Stimulated activated CD8-positive, alpha-beta memory T cell treated with anti-CD3 and anti-CD28 coated beads, Interleukin-15, amount 100 ng/mL, for 1 hour (primary cell): ENCODE results near the gene ZBTB38.

ENCODE experiments used
- DNase-seq: peaks from one replicate; pipeline ENCODE4 v3.0.0-alpha.2; 2020; ENCODE audit warnings: low read depth

The ZBTB38 gene

DNA sequence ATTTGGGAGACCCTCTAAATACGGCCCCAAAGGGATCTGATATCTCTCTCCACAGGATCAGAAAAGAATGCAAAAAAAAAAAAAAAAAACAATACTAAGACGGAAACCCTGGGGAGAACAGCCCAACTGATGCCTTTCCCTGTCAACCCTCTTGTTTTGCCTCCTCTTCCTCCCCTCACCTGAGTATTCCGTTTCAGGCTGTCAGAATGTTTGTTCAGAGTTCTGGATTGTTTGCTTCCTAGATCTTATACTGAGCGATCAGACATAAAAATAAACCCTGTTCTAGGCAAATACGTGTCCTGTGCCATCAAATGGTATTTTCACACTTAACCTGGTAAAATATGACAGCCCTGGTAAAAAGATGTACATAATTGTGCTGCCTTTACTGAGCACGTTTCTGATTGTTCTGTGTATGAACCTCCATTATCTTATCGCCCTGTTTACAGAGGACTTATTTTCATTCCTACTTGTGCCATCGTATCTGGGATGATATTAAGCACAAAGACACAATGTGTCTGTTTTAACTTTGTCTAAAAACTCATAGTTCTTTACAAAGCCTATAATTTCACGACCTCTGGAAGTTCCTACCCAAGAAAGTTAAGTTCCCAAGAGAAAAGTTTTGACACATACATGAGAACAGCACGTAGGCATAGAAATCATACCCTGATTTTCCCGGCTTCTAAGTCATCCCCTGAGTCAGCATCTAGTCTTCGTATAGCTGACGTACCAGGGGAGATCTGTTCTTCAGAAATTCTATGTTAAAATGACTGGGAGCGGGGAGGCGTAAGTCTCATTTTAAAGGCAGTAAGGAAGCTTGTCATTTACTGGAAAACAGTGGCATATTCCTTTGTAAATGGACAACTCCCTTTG lies 856 bp downstream of the ZBTB38 start:
- no peak for DNase-seq

DNA sequence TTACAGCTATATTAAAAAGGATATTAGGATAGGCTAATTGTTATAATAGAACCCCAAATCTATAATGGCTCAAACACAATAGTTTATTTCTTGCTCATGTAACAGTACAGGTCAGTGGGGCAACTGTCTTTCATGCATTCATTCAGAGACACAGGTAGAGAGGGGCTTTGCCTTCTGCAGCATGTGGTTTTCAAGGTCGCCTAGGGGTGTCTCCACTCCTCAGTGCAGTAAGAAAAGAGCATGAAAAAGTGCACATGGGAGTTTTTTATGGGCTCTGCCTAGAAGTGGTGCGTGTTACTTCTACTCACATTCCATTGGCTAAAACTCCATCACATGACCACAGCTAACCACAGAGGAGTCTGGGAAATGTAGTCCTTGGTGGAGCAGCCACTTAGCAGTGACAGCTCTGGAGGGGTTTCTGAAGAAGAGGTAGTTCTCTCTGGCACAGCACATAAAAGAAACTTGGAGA lies 1.8 kb downstream of the ZBTB38 start:
- peak; percentile 20 for DNase-seq

DNA sequence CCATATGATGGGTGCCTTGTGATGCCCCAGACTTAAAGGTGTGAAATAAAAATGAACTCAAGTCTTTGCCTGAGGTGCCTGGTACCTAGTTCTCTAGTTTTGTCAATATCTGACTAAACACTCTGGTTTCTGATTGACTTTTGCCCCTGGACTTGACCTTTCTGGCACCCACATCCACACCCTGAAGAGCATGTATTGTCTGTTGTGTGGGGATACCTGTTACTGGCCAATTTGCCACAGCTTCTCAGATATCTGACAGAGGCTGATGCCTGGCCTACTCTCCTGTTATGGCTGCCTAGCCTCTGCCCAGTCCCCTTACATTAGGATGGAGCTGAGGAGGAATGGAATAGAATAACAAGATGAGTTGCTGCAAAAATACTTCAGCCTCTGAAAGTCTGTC lies 3.6 kb downstream of the ZBTB38 start:
- DNase-seq = no peak

DNA sequence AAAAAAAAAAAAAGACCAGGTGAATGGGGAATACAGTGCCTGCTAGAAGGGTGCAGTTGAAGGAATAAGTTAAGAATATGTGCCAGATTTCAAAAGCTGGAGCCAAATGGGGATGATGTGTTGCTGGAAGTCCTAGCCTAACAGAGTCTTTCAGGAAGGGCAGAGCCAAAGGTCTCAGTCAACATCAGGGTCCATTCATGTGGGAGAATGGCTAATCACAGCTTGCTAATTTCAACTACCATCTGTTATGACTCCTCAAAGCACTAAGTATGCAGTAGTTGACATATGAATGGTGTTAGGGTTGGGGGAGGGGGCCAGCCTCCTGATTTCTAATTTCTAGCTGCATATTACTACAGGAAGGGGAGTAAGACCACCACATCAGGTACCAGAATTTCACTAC lies 4.4 kb downstream of the ZBTB38 start:
- no peak for DNase-seq

DNA sequence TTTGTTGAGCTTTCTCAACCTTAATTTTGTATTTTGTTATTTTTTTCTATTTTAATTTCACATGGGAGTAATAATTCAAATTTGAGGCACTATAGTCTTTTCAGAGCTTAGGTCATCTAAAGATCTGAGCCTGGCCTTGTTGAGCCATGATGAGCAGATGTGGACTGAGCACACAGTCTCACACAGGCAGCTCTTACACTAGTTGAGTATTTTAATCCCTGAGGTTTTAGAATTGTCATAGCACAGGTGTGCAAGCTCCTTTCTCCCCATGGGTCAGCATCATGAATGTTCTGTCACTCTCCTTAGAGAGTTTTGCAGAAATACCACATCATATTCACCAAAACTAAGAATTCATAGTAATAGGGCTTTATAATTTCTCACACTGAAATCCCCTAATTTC lies 4.9 kb downstream of the ZBTB38 start:
- no peak for DNase-seq

DNA sequence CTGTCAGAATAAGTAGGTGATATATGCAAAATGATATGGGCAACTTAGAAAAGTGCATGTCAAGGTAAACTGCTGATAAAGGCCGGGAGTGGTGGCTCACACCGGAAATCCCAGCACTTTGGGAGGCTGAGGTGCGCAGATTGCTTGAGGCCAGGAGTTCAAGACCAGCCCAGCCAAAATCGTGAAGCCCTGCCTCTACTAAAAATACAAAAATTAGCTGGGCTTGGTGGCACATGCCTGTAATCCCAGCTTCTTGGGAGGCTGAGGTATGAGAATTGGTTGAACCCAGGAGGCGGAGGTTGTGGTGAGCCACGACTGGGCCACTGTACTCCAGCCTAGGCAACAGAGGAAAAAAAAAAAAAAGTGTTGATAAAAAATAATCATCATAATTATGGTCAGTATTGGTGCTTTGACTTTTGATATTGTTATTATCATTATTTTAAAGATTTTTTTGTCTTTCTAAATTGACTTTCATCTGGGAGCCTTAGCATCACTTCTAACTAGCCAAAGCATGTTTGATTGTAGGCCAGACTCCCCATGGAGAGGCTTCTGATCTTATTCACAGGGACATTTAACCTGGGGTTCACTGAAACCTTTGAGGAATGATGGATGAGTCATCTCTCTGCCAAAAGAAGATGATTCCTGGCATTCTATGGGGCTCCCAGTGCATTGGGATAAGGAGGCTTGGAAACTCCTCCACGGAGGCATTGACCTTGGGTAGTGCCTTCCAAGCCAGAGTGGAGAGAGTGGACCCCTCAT lies 5.6 kb downstream of the ZBTB38 start:
- no peak for DNase-seq

DNA sequence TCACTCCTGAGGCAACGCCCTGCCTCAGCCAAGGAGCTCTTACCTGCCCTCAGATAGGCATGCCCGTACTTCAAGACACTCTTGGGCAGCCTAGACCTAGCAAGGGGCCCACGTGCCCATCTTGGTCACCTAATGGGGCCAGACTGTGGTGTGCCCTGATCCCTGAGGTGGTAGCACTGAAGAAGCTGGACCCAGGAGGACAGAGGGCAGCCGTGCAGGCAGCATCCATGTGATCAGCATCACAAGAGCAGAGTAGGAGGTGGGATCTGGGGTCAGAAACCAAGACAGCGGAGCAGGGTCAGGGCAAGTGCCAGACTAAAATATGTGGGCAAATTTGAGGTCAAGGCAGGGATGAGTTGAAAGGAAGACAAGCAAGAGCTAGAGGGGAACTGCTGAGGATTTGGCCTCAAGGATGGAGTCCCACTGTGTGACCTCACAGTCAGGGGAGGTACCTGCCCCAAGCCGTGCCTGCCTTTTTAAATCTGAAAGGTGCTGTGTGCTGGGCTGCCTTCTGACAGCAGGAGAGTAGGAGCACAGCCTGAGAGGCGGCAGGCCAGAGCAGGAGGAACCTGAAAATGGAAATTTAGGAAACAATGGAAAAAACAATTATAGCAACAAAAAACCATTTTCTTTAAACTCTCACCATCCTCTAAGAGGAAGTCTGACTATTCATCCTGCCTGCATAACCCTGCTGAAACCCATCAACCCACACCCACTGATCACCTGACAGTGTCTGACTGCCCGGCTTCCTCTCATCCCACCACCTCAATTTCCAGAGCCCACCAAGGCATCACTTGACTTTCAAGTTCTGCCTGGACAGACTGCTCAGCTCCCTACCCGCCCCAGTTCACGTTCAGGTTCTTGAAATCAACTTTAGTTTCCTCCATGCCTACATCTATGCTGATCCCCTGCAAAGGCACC lies 7.3 kb downstream of the ZBTB38 start:
- DNase-seq = no peak

DNA sequence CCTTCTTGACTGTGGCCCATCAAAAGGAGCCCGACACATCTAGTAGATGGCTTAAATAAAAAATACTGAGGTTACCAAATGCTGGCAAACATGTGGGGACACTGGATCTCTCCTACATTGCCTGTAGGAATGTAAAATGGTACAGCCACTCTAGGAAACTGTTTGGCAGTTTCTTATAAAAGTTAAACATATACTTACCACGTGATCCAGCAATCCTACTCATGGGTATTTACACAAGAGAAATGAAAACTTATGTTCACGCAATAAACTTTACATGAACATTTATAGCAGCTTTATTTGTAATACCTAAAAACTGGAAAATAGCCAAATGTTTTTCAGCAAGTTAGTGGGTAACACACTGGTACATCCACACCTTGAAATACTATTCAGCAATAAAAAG lies 9.1 kb downstream of the ZBTB38 start:
- DNase-seq = no peak

DNA sequence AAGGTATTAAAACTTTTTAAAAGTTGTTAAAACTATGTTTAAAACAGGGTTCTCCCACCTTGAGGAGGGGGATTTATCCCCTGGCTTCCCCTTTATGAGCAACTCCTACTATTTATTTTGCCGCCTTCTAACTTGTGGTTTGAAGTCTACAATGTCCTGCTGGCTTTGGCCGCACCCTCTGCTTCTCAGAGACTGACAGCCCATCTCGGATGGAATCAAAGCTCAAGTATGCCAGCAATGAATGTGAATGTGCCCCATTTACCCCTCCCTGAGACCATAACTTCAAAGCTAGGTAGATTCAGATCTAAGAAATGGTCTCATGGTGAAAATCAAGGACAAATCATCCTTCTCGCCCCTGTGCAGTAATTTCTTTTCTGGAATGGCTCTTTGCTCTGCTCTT lies 10.3 kb downstream of the ZBTB38 start:
- DNase-seq = no peak

DNA sequence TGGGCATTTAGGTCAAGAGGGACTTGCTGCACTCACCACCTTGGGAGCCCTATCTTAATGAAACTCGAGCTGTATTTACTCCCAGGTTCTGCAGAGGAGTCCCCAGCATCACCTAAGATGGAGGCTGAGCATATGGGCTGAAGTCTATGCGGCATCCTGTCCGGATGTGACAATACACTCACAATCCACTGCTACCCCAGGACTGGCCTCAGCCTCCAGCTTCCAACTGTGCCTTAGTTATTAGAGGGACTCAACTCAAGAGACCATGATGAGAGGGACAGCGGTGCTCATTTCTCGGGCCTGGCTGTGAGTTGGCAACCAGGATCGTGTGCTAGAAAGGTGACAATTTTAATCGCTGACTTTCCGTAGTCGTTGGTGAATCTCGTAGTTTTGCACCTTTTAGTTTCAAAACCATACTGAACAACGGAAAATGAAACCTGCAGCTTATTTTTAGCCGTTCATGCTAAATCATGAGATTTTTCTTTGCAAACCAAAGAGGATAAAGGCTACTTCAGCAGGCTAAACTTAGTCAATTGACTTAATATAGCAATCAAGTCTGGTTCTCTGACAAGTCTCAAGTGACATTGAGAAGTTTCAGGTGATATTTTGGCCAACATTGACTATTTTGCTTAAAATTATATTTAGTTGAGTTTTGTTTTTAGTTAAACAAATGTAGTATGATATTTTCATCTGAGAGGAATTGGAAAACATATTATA lies 11.1 kb downstream of the ZBTB38 start:
- no peak for DNase-seq

DNA sequence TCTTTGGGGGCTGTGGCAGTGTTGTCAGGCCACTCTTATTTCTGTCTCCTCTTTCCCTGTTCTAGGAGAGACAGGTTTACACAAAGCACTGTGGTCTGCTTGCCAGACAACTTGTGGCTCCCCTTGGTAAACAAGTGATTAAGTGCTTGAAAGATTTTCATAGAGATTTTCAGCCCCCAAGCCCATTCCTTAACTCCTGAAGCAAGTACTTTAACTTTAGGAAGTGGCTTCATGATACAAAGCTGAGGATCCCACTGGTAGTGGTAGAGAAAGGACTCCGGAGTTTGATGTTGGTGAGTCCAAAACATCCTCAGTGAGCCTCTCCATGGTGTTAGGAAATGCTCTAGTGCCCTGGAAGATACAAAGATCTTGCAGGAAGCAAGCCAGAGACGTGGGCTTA lies 12.0 kb downstream of the ZBTB38 start:
- DNase-seq = no peak

DNA sequence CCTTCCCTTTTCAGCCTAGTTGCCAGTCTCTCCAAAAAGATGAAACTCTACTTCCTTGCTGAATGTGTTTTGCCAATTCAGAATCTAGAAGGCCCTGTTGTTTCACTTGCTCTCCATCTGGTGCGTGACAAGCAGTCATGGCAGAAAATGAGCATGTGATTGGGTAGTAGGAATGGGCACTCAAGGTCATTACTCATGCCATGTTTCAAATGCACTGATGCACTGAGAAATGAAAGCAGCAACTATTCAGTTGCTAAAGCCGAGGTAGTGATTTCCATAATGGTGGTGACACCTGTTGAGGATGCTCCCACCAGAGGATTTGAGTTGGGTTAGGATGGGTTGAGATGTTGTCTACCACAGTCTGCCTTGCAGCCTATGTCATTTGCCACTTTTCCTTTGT lies 12.7 kb downstream of the ZBTB38 start:
- no peak for DNase-seq

DNA sequence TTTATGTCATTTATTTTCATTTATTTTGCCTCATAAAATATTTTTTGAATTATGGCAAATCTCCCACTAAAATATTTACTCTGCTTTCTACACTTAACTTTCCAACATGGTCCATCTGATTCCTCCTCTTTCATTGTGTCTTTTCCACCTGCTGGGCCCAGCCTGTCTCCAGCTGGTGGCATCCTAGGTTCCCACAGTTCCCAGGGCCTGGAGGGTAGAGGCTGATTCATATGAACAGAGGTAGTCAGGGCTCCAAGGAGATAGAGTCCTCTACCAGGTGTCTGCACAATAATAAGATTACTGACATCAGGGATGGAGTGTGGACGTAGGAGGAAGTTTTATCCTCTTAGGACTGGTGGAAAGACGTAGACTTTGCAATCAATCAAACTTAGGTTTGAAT lies 14.3 kb downstream of the ZBTB38 start:
- no peak for DNase-seq

DNA sequence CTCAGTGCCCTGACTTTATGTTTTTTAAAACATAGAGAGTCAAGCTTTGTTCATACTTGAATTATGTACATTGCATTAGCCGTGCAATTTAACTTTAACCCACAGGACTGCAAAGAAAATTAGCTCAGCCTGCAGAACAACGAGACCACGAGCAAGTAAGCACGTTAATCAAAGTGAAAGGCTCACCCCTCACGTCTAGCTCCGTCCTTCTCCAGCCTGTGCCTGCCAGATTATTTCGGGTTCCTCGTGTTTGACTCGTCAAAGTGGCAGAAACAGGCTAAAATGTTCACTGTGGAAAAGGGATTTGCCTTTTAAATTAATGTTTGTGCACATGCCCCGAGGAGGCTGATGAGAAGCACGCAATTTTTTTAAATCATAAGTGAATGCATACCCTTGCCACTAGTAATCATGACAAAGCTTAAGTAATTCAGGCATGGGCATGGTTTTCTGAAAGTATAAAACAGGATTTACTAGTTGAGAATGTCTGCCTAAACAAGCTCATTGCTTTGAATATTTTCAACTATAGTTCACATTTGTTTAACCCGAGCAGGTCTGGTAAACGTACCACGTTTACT lies 15.3 kb downstream of the ZBTB38 start:
- no peak for DNase-seq

DNA sequence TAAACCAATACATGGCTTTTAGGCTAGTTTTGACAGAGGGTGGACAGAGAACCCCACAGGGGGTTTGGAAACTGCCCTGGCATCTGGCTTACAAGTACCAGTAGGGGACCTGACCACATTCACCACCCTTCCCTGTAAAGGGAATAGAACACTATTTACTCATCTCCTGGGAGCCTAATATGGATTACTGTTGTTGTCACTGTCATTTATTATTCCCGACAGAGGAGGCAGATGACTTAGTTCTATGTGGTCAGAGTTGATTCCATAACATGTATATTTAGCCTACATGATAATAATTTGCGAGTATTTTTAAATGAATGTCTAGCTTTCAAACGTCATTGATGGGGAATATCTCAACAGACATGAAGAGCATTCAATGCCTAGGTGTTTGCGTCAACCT lies 15.9 kb downstream of the ZBTB38 start:
- no peak for DNase-seq

DNA sequence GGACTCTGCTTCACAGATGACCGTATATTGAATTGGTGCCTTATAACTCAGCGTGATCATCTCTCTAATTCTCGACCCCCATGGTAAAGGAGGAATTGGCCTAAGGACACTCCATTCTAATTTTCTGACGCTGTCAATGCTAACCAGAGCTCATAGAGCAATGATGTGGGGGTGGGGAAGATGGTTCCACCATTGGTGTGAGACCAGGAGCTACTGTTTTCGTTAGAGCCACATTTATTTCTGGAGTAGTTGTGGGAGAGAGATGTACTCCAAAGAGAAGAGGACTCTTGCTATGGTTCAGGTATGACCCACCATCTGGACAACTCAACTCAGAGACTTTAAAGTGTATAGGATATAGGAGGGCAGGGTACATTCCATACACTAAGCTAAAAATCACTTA lies 16.3 kb downstream of the ZBTB38 start:
- no peak for DNase-seq

DNA sequence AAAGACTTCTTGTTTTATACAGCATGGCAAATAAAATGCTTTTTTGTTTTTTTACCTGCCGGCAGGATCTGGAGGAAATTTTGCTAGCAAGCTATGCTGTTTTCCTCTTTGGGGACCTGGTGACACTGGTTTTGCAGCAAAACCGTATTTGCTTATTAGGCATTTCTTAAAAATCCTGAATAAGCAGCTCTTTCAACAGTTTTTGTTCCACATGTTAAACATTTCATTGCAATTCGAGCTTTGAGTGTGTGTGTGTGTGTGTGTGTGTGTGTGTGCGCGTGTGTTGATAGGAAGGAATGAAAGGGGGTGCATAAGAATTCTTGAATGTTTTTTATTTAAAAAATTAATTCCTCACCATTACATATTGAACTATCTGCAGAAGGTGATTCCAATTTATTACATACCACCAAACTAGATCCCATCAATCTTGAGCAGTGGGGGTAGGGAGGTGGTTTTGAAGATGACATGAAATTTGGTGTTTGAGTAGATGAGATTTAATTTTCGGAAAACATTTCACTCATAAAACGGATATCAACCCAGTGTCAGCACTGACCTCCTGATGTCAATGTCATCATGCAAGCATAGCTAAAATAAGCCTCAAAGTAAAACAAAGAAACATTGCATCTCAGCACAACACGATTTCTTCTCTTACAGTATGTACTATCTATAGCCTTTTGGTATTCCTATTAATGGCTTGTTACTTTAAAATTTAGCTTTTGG lies 17.3 kb downstream of the ZBTB38 start:
- no peak for DNase-seq

DNA sequence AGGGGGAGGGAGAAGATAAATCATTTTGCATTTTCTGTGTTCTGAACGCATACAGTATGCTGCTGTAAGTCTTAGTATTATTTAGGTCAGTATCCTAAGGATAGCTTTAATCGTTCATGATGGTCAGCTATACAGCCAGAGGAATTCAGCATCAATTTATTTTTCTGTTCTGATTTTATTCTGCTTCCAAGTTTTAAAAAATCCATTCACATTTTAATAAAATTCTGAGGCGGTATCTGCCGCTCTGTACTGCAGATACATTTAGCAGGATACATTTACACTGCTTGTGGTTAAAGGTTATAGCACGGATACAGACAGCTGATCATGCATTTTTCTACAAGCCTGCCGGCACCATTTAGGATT lies 17.8 kb downstream of the ZBTB38 start:
- no peak for DNase-seq

DNA sequence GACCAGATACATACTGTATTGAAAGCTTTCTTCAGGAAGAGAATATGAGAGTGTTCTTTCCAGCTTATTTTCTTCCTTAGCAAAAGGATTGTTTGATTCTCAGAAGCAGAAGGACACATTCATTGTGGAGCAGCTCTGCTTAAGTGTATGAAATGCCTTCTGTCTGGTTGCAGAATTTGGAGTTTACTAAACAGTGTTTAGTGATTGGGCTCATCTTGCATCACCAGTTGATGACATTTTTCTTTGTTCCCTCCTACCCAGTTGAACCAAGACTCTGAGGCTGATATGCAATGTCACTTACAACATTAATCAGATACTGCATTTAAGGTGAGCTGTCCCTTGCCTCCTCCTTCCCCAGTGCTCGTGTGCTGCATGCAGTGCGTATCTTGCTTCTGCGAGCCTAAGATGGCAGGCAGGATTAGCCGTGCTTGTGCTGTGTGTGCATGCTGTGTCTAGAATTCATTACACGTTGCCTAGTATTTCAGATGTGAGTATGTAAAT lies 18.4 kb downstream of the ZBTB38 start:
- no peak for DNase-seq

DNA sequence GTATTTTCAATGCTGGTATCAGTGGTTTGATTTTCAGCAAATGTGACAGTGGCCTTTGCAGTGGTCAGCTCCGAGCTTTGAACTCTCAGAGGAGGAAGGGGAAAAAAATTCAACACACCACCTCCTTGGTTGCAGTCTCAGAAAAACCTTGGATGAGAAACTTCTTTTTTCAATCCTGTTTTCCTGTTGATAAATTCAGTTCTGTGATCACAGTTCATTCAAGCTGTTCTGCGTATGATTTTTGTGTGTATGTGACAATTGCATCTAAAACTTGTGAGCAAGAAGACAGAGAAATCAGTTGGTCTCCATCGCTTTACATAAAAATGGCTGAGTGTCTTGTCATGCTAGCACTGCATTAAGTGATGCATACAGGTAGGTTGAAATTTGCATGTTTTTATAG lies 19.2 kb downstream of the ZBTB38 start:
- no peak for DNase-seq

DNA sequence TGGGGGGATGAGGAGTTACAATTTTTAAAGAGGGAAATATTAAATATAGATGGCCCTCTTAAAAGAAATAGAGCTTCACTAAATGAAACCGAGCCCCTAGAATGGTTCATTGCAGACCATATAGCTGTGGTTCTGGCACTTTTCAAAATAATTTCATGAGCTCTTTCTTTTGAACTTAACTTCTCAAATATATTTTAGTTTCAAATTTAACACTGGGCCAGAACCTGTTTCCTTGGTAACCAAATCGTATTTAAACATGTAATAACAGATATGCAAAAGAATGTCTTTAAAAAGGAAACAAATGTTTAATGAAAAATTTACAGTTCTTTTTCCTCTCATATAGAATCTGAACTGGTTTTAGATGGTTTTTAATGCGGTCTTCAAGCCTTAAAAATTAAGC lies 20.1 kb downstream of the ZBTB38 start:
- no peak for DNase-seq
